KMS-11 (cell line): ENCODE data around the gene ZNF646.

Source experiments
- H2AFZ ChIP-seq: fragments of 200-600 bp; sonication (generic); 2 replicates; pipeline ENCODE4 v1.6.1; 2016; ENCODE audit warnings: antibody characterized with exemption, mixed run types, low read depth
- H3K27ac ChIP-seq: fragments of 200-600 bp; sonication (generic); 2 replicates; pipeline ENCODE4 v1.6.1; 2016; ENCODE audit warnings: mild to moderate bottlenecking, mixed run types
- H3K27me3 ChIP-seq: fragments of 200-600 bp; sonication (generic); 2 replicates; pipeline ENCODE4 v1.6.1; 2017; ENCODE audit warnings: mild to moderate bottlenecking, low read depth, mixed run types, moderate library complexity; ENCODE audit not compliant: insufficient read depth
- H3K36me3 ChIP-seq: fragments of 200-600 bp; sonication (generic); 2 replicates; pipeline ENCODE4 v1.6.1; 2017; ENCODE audit warnings: mild to moderate bottlenecking, mixed run types; ENCODE audit not compliant: insufficient read depth
- H3K4me1 ChIP-seq: fragments of 200-600 bp; sonication (generic); 2 replicates; pipeline ENCODE4 v1.6.1; 2016; ENCODE audit warnings: mild to moderate bottlenecking, low read depth, mixed run types; ENCODE audit not compliant: poor library complexity, severe bottlenecking
- H3K4me2 ChIP-seq: fragments of 200-600 bp; sonication (generic); 2 replicates; pipeline ENCODE4 v1.7.0; 2016; ENCODE audit warnings: mild to moderate bottlenecking, mixed run types
- H3K4me3 ChIP-seq: fragments of 200-600 bp; sonication (generic); IDR thresholded peaks from 2 replicates; pipeline ENCODE4 v1.6.1; 2017; ENCODE audit warnings: low read depth, low read length, mixed read lengths; ENCODE audit not compliant: insufficient read depth
- H3K79me2 ChIP-seq: fragments of 200-600 bp; sonication (generic); 2 replicates; pipeline ENCODE4 v1.6.1; 2016; ENCODE audit warnings: low read depth, mixed run types; ENCODE audit not compliant: insufficient read depth
- H3K9ac ChIP-seq: fragments of 200-600 bp; sonication (generic); 2 replicates; pipeline ENCODE4 v1.6.1; 2016; ENCODE audit warnings: mild to moderate bottlenecking, mixed run types
- H4K20me1 ChIP-seq: fragments of 200-600 bp; sonication (generic); 2 replicates; pipeline ENCODE4 v1.6.1; 2016; ENCODE audit warnings: mild to moderate bottlenecking, mixed run types; ENCODE audit not compliant: insufficient read depth
- CTCF ChIP-seq: fragments of 200-600 bp; sonication (generic); conservative IDR thresholded peaks from 2 replicates; pipeline ENCODE4 v1.6.1; 2017; ENCODE audit warnings: low read depth, mild to moderate bottlenecking, antibody characterized with exemption, low read length, moderate library complexity, mixed read lengths

Gene ZNF646

GRCh38 chr16:31061813-31062440 lies 12.3 kb upstream of the ZNF646 start:
- Histone ChIP-seq H3K4me2 (no peak overlapping the region), H3K4me1 (no peaks in the 10 kb centered on the region), H3K27ac (no peak overlapping the region), H3K27me3 (no peaks in the 10 kb centered on the region), H4K20me1 (0 out of 2 replicates have a peak, but pooled peaks cover 8% of the 10 kb centered on the region), H2AFZ (no peak overlapping the region), H3K4me3 (no peak overlapping the region), H3K36me3 (no peaks in the 10 kb centered on the region), H3K9ac (no peak overlapping the region), H3K79me2 (peaks cover 11% of the 10 kb centered on the region; the same call in 1 of the 2 replicates)
- TF ChIP-seq CTCF, result no peak

DNA sequence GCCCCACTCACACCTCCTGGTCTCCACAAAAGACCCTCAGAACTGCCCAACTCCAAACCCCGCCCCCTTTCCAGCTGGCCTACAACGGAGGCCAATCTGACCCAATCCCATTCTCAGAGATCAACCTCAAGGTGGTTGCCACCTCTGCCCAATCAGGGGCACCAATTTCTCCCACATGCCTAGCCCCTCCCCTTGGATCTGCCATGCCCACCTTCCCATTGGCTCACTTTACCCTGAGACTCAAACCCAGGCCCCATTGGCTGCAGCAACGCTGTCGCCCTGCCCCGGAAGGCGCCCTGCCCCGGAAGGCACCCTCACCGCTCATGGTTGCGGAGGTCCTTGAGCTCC lies 10.8 kb upstream of the ZNF646 start:
- Histone ChIP-seq H3K4me1 (no peaks in the 10 kb centered on the region), H3K36me3 (no peaks in the 10 kb centered on the region), H3K4me2 (no peak overlapping the region), H2AFZ (no peak overlapping the region), H3K27ac (no peak overlapping the region), H3K27me3 (no peaks in the 10 kb centered on the region), H4K20me1 (0 out of 2 replicates have a peak, but pooled peaks cover 8% of the 10 kb centered on the region), H3K9ac (no peak overlapping the region), H3K79me2 (peaks cover 11% of the 10 kb centered on the region; the same call in 1 of the 2 replicates), H3K4me3 (no peak overlapping the region)
- TF ChIP-seq CTCF, result no peak

GRCh38 chr16:31063843-31064611 lies 10.2 kb upstream of the ZNF646 start:
- H3K4me2 ChIP-seq, result no peak overlapping the region
- H3K4me3 ChIP-seq, result no peak overlapping the region
- H3K27ac ChIP-seq, result no peak overlapping the region

DNA sequence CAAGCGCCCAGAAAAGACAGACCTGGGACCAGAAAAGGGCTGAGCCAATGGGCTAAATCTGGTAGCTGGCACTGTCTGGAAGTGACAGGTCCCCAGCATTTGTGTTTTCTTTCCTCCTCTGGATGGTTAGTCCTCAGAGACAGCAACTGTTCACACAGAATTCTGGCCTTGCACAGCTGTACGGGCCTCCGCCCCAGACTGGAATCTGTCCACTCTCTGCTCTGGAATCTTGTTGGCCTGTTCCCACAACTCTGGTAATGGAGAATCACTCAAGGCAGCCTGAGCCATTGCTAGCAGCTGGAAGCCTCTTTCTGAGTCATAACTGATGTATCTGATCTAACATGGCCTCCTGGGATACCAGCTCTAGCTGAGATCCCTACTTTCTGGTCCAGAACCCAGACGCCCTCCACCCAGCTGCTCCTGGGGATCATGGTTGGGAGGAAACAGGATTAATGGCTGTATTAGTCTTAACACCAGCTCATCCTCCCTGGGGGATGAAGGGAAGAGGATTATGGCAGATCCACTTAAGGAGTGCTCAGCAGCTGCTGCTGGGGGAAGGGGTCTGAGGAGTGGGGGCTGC lies 9.2 kb upstream of the ZNF646 start:
- Histone ChIP-seq H3K4me2 (no peak overlapping the region), H2AFZ (no peak overlapping the region), H3K36me3 (no peaks in the 10 kb centered on the region), H3K79me2 (peaks cover 24% of the 10 kb centered on the region; the same call in 1 of the 2 replicates), H3K4me3 (no peak overlapping the region), H3K4me1 (no peaks in the 10 kb centered on the region), H3K27ac (no peak overlapping the region), H4K20me1 (0 out of 2 replicates have a peak, but pooled peaks cover 8% of the 10 kb centered on the region), H3K9ac (no peak overlapping the region), H3K27me3 (no peaks in the 10 kb centered on the region)
- TF ChIP-seq CTCF, result no peak

More at GRCh38 chr16:31063843-31064611, 10.2 kb upstream of the ZNF646 start:
- Histone ChIP-seq H4K20me1 (0 out of 2 replicates have a peak, but pooled peaks cover 8% of the 10 kb centered on the region), H3K79me2 (peaks cover 16% of the 10 kb centered on the region; the same call in 1 of the 2 replicates), H2AFZ (no peak overlapping the region), H3K36me3 (no peaks in the 10 kb centered on the region), H3K27me3 (no peaks in the 10 kb centered on the region), H3K9ac (no peak overlapping the region), H3K4me1 (no peaks in the 10 kb centered on the region)
- TF ChIP-seq CTCF, result no peak
